ENCODE results near the gene FHIP1A.

- TF ChIP-seq CTCF (IDR thresholded peaks at IDR 0.05) (no peak), POLR2AphosphoS5 (IDR thresholded peaks at IDR 0.05) (no peak)
Measured at GRCh38 chr4:151429957-151430570, 21.1 kb downstream of the FHIP1A start.
